SK-N-SH treated with all-trans-retinoic acid at 6 μM for 48 hours (cell line): ENCODE measurements around the gene WDR90.

Experiments used
- ATAC-seq: fragments of 200-7000 bp; cut with Tn5 transposase; 3 replicates; pipeline ENCODE4 v1.9.1; 2020; ENCODE audit warnings: mild to moderate bottlenecking, moderate library complexity
- BACH2 ChIP-seq: fragments of 250-450 bp; sonication (Bioruptor Pico); IDR thresholded peaks from 2 replicates; pipeline ENCODE4 v1.9.0; 2021; ENCODE audit warnings: mild to moderate bottlenecking, borderline replicate concordance
- CSDC2 ChIP-seq: fragments of 250-450 bp; sonication (Bioruptor Pico); IDR thresholded peaks from 2 replicates; pipeline ENCODE4 v1.5.0; 2020; ENCODE audit warnings: mild to moderate bottlenecking, moderate library complexity
- ESRRG ChIP-seq: fragments of 250-450 bp; sonication (Bioruptor Pico); IDR thresholded peaks from 2 replicates; pipeline ENCODE4 v1.6.1; 2021; ENCODE audit warnings: mild to moderate bottlenecking
- GLIS3 ChIP-seq: fragments of 250-450 bp; sonication (Bioruptor Pico); IDR thresholded peaks from 2 replicates; pipeline ENCODE4 v1.5.0; 2020; ENCODE audit warnings: mild to moderate bottlenecking, moderate library complexity
- ISL1 ChIP-seq: fragments of 250-450 bp; sonication (Bioruptor Pico); IDR thresholded peaks from 2 replicates; pipeline ENCODE4 v2.1.2; 2022; ENCODE audit warnings: mild to moderate bottlenecking, moderate library complexity
- PPARA ChIP-seq: fragments of 250-450 bp; sonication (Bioruptor Pico); IDR thresholded peaks from 2 replicates; pipeline ENCODE4 v1.5.0; 2020; ENCODE audit warnings: mild to moderate bottlenecking, borderline replicate concordance
- RARB ChIP-seq: fragments of 250-450 bp; sonication (Bioruptor Pico); IDR thresholded peaks from 2 replicates; pipeline ENCODE4 v1.8.0; 2021; ENCODE audit warnings: mild to moderate bottlenecking, moderate library complexity
- SNAI2 ChIP-seq: fragments of 250-450 bp; sonication (Bioruptor Pico); IDR thresholded peaks from 2 replicates; pipeline ENCODE4 v1.5.0; 2020; ENCODE audit warnings: mild to moderate bottlenecking, moderate library complexity
- TOX ChIP-seq: fragments of 250-450 bp; sonication (Bioruptor Pico); IDR thresholded peaks from 2 replicates; pipeline ENCODE4 v1.8.0; 2021; ENCODE audit warnings: mild to moderate bottlenecking, moderate library complexity, borderline replicate concordance
- ZC3H10 ChIP-seq: fragments of 250-450 bp; sonication (Bioruptor Pico); IDR thresholded peaks from 2 replicates; pipeline ENCODE4 v1.5.1; 2021; ENCODE audit warnings: mild to moderate bottlenecking, moderate library complexity
- ZFP30 ChIP-seq: fragments of 450-650 bp; formaldehyde crosslinking; IDR thresholded peaks from 2 replicates; pipeline ENCODE4 v1.5.0; 2022; ENCODE audit warnings: mild to moderate bottlenecking, moderate library complexity
- ZNF565 ChIP-seq: fragments of 450-650 bp; formaldehyde crosslinking; conservative IDR thresholded peaks from 2 replicates; pipeline ENCODE4 v1.5.0; 2020; ENCODE audit warnings: low read depth, mild to moderate bottlenecking, moderate library complexity
- ZNF70 ChIP-seq: fragments of 450-650 bp; formaldehyde crosslinking; IDR thresholded peaks from 2 replicates; pipeline ENCODE4 v1.5.0; 2020; ENCODE audit warnings: mild to moderate bottlenecking, moderate library complexity
- ZNF8 ChIP-seq: fragments of 450-650 bp; formaldehyde crosslinking; IDR thresholded peaks from 2 replicates; pipeline ENCODE4 v1.5.0; 2020; ENCODE audit warnings: mild to moderate bottlenecking, moderate library complexity
- TF ChIP-seq, protein P1 (sequence below): fragments of 250-450 bp; sonication (Bioruptor Pico); IDR thresholded peaks from 2 replicates; pipeline ENCODE4 v1.8.0; 2021; ENCODE audit warnings: low read depth, mild to moderate bottlenecking, moderate library complexity, borderline replicate concordance
- TF ChIP-seq, protein P2 (sequence below): fragments of 250-450 bp; sonication (Bioruptor Pico); IDR thresholded peaks from 2 replicates; pipeline ENCODE4 v1.5.1; 2020; ENCODE audit warnings: low read depth, mild to moderate bottlenecking, moderate library complexity
- TF ChIP-seq, protein P3 (sequence below): fragments of 250-450 bp; sonication (Bioruptor Pico); IDR thresholded peaks from 2 replicates; pipeline ENCODE4 v1.5.1; 2021; ENCODE audit warnings: mild to moderate bottlenecking, moderate library complexity
- TF ChIP-seq, protein P4 (sequence below): fragments of 250-450 bp; sonication (Bioruptor Pico); IDR thresholded peaks from 2 replicates; pipeline ENCODE4 v1.8.0; 2020; ENCODE audit warnings: mild to moderate bottlenecking, moderate library complexity, borderline replicate concordance
- TF ChIP-seq, protein P5 (sequence below): fragments of 250-450 bp; sonication (Bioruptor Pico); IDR thresholded peaks from 2 replicates; pipeline ENCODE4 v1.5.0; 2020; ENCODE audit warnings: mild to moderate bottlenecking, moderate library complexity

Gene WDR90

DNA sequence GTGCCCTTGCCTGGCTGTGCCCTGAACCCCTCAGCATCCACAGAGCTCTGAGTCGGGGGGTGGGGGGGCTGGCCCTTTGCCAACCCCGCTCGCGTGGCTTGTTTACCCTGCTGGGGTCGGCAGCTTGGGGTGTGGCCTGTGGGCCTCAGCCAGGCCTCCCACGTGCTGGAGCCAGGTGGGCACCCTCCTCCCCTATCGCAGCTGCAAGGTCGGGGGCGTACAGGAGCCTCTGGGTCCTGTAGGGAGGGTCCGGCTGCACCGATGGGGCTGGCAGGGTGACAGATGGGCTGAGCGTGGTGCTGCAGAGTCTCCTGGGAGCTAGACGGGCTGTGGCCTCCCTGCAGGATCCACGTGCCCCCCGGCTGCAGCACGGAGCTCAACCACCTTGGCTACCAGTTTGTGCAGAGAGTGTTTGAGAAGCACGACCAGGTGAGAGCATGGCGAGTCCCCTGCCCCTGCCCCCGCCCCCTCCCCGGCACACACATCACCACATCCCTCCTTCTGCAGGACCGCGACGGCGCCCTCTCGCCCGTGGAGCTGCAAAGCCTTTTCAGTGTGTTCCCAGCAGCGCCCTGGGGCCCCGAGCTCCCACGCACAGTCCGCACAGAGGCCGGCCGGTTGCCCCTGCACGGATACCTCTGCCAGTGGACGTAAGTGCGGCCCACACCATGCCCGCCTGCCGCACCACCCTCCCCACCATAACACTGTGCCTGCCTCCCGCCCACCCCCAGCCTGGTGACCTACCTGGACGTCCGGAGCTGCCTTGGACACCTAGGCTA lies 22.4 kb downstream of the WDR90 start:
- no peak for ATAC-seq
- TF ChIP-seq, protein P1, sequence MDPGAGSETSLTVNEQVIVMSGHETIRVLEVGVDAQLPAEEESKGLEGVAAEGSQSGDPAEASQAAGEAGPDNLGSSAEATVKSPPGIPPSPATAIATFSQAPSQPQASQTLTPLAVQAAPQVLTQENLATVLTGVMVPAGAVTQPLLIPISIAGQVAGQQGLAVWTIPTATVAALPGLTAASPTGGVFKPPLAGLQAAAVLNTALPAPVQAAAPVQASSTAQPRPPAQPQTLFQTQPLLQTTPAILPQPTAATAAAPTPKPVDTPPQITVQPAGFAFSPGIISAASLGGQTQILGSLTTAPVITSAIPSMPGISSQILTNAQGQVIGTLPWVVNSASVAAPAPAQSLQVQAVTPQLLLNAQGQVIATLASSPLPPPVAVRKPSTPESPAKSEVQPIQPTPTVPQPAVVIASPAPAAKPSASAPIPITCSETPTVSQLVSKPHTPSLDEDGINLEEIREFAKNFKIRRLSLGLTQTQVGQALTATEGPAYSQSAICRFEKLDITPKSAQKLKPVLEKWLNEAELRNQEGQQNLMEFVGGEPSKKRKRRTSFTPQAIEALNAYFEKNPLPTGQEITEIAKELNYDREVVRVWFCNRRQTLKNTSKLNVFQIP = no peak
- TF ChIP-seq ISL1 = no peak
- no peak for TF ChIP-seq ZNF70 (CRISPR knock-in tag)
- TF ChIP-seq, protein P2, sequence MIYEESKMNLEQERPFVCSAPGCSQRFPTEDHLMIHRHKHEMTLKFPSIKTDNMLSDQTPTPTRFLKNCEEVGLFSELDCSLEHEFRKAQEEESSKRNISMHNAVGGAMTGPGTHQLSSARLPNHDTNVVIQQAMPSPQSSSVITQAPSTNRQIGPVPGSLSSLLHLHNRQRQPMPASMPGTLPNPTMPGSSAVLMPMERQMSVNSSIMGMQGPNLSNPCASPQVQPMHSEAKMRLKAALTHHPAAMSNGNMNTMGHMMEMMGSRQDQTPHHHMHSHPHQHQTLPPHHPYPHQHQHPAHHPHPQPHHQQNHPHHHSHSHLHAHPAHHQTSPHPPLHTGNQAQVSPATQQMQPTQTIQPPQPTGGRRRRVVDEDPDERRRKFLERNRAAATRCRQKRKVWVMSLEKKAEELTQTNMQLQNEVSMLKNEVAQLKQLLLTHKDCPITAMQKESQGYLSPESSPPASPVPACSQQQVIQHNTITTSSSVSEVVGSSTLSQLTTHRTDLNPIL (CRISPR knock-in tag) = no peak
- TF ChIP-seq TOX = no peak
- TF ChIP-seq, protein P3, sequence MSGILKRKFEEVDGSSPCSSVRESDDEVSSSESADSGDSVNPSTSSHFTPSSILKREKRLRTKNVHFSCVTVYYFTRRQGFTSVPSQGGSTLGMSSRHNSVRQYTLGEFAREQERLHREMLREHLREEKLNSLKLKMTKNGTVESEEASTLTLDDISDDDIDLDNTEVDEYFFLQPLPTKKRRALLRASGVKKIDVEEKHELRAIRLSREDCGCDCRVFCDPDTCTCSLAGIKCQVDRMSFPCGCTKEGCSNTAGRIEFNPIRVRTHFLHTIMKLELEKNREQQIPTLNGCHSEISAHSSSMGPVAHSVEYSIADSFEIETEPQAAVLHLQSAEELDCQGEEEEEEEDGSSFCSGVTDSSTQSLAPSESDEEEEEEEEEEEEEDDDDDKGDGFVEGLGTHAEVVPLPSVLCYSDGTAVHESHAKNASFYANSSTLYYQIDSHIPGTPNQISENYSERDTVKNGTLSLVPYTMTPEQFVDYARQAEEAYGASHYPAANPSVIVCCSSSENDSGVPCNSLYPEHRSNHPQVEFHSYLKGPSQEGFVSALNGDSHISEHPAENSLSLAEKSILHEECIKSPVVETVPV (CRISPR knock-in tag) = no peak
- TF ChIP-seq ZFP30 (CRISPR knock-in tag) = no peak
- no peak for TF ChIP-seq SNAI2 (CRISPR knock-in tag)
- TF ChIP-seq, protein P4, sequence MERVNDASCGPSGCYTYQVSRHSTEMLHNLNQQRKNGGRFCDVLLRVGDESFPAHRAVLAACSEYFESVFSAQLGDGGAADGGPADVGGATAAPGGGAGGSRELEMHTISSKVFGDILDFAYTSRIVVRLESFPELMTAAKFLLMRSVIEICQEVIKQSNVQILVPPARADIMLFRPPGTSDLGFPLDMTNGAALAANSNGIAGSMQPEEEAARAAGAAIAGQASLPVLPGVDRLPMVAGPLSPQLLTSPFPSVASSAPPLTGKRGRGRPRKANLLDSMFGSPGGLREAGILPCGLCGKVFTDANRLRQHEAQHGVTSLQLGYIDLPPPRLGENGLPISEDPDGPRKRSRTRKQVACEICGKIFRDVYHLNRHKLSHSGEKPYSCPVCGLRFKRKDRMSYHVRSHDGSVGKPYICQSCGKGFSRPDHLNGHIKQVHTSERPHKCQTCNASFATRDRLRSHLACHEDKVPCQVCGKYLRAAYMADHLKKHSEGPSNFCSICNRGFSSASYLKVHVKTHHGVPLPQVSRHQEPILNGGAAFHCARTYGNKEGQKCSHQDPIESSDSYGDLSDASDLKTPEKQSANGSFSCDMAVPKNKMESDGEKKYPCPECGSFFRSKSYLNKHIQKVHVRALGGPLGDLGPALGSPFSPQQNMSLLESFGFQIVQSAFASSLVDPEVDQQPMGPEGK = no peak
- TF ChIP-seq ZNF8 (CRISPR knock-in tag) = no peak
- TF ChIP-seq ZC3H10 (CRISPR knock-in tag) = no peak
- no peak for TF ChIP-seq GLIS3 (CRISPR knock-in tag)

DNA sequence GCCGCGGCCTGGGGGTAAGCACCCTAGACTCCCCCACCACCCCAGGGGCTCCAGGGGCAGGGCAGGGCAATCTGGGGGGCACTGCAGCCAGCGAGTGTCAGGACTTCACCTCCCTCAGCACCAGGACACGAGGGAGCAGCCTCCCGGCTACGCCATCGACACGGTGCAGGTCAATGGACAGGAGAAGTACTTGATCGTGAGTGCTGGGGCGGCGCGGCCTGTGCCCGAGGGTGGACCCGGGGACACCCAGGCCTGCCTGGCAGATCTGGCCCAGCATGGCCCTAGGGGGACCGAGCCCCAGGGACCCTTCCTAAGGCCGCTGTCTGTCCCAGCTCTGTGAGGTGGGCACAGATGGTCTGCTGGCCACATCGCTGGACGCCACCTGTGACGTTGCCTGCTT lies 23.2 kb downstream of the WDR90 start:
- no peak for TF ChIP-seq ZC3H10 (CRISPR knock-in tag)
- no peak for ATAC-seq

DNA sequence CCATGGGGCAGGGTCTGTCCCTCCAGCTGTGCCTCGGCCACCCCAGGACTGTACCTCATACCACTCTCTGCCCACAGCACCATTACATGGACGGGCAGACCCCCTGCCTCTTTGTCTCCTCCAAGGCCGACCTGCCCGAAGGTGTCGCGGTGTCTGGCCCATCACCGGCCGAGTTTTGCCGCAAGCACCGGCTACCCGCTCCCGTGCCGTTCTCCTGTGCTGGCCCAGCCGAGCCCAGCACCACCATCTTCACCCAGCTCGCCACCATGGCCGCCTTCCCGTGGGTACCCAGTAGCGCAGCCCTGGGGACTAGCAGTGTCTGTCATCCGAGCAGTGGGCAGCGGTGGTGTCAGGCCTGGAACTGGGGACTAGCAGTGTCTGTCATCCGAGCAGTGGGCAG lies 23.7 kb downstream of the WDR90 start:
- TF ChIP-seq RARB = no peak
- TF ChIP-seq, protein P2 (CRISPR knock-in tag) = no peak
- no peak for TF ChIP-seq BACH2
- no peak for TF ChIP-seq ZFP30 (CRISPR knock-in tag)
- TF ChIP-seq ESRRG (CRISPR knock-in tag) = no peak
- TF ChIP-seq, protein P5, sequence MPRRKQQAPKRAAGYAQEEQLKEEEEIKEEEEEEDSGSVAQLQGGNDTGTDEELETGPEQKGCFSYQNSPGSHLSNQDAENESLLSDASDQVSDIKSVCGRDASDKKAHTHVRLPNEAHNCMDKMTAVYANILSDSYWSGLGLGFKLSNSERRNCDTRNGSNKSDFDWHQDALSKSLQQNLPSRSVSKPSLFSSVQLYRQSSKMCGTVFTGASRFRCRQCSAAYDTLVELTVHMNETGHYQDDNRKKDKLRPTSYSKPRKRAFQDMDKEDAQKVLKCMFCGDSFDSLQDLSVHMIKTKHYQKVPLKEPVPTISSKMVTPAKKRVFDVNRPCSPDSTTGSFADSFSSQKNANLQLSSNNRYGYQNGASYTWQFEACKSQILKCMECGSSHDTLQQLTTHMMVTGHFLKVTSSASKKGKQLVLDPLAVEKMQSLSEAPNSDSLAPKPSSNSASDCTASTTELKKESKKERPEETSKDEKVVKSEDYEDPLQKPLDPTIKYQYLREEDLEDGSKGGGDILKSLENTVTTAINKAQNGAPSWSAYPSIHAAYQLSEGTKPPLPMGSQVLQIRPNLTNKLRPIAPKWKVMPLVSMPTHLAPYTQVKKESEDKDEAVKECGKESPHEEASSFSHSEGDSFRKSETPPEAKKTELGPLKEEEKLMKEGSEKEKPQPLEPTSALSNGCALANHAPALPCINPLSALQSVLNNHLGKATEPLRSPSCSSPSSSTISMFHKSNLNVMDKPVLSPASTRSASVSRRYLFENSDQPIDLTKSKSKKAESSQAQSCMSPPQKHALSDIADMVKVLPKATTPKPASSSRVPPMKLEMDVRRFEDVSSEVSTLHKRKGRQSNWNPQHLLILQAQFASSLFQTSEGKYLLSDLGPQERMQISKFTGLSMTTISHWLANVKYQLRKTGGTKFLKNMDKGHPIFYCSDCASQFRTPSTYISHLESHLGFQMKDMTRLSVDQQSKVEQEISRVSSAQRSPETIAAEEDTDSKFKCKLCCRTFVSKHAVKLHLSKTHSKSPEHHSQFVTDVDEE = no peak
- TF ChIP-seq, all 23 proteins: peak for 0
- ATAC-seq = no peak

DNA sequence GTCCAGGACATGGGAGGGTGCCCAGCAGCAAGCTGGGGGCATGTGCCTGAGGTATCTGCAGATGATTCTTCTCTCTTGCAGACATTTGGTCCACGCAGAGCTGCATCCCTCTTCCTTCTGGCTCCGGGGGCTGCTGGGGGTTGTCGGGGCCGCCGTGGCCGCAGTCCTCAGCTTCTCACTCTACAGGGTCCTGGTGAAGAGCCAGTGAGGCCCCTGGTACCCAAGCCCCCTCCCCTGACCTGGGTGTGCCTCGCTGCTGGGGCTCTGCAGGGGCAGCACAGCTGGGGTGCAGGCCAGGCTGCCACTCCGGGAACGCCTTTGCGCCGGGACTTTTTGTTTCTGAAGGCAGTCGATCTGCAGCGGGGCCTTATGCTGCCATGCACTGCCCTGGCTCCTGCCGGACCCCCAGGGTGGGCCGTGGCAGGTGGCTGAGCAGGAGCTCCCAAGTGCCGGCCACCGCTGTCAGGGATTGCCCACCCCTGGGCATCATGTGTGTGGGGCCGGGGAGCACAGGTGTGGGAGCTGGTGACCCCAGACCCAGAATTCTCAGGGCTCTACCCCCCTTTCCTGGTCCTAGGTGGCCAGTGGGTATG lies 24.3 kb downstream of the WDR90 start:
- no peak for TF ChIP-seq CSDC2 (CRISPR knock-in tag)
- no peak for TF ChIP-seq GLIS3 (CRISPR knock-in tag)
- TF ChIP-seq ZNF565 (CRISPR knock-in tag) = no peak
- TF ChIP-seq PPARA (CRISPR knock-in tag) = no peak
- no peak for TF ChIP-seq BACH2
- TF ChIP-seq ZFP30 (CRISPR knock-in tag) = no peak
- TF ChIP-seq ZNF70 (CRISPR knock-in tag) = no peak
- TF ChIP-seq, all 23 proteins: peak for 0

More for the DNA sequence above, 24.3 kb downstream of the WDR90 start:
- ATAC-seq = no peak
